A549 (cell line): ENCODE measurements around the gene MYH16. TPM values are rescaled to one million over a fixed set of nuclear protein-coding genes. Genes with fewer than 3 reads are reported as not detected.
A peak's percentile ranks its signal among the peaks of the same experiment; 100 is the strongest.

Source experiments
- ATAC-seq, 2 experiments: fragments of 200-7000 bp in 1 of 2; fragments of >200 bp in 1 of 2; cut with Nextera tagmentation in 1 of 2; cut with Tn5 transposase in 1 of 2; 3 replicates each; pipeline versions ENCODE4 v1.8.0 to v1.9.1; 2018 to 2020; ENCODE audit warnings: mild to moderate bottlenecking in 1 of 2, moderate library complexity in 1 of 2
- CTCF ChIA-PET: fragments of 300-600 bp; sonication (Branson Sonifier 250); formaldehyde crosslinking; extraction: SDS; loops from one replicate; lab custom pipeline; 2021; ENCODE audit warnings: antibody characterized with exemption, inconsistent platforms; lab: Yijun Ruan, JAX
- POLR2A ChIA-PET: fragments of 350-600 bp; formaldehyde crosslinking; extraction: SDS; loops from one replicate; lab custom pipeline; 2021; ENCODE audit warnings: antibody characterized with exemption, inconsistent platforms; lab: Yijun Ruan, JAX
- DNase-seq, 2 experiments: peaks; one replicate each; pipeline versions ENCODE4 v3.0.0 to v3.0.0-alpha.2; 2011 to 2016; ENCODE audit warnings: low read depth in 1 of 2, low spot score in 1 of 2
- FAIRE-seq: peaks from 2 replicates; lab custom pipeline; 2011; peaks lifted over from hg19 to GRCh38; lab: Jason Lieb, UNC
- H3K27ac ChIP-seq, 2 experiments: fragments of >200 bp; sonication (Bioruptor Twin); formaldehyde crosslinking; 3 replicates each; pipeline ENCODE4 v1.5.1; 2016 to 2017
- H3K4me1 ChIP-seq: fragments of >200 bp; sonication (Bioruptor Twin); formaldehyde crosslinking; 3 replicates; pipeline ENCODE4 v1.6.1; 2016
- H3K4me2 ChIP-seq: fragments of >200 bp; sonication (Bioruptor Twin); formaldehyde crosslinking; 3 replicates; pipeline ENCODE4 v1.6.1; 2016
- H3K4me3 ChIP-seq: fragments of >200 bp; sonication (Bioruptor Twin); formaldehyde crosslinking; 3 replicates; pipeline ENCODE4 v1.5.1; 2016
- H3K9me3 ChIP-seq: fragments of >200 bp; sonication (Bioruptor Twin); formaldehyde crosslinking; 3 replicates; pipeline ENCODE4 v1.6.1; 2016
- CBX8 ChIP-seq: fragments of 200-600 bp; sonication (generic); IDR thresholded peaks from 2 replicates; pipeline ENCODE4 v1.6.1; 2016
- CEBPB ChIP-seq, 2 experiments: fragments of >200 bp in 1 of 2; sonication (Bioruptor Twin) in 1 of 2; formaldehyde crosslinking in 1 of 2; IDR thresholded peaks; 2 replicates each; pipeline ENCODE4 v1.6.1; 2012 to 2016
- CHD2 ChIP-seq: fragments of 150-350 bp; IDR thresholded peaks from 2 replicates; pipeline ENCODE4 v1.6.1; 2014; ENCODE audit warnings: low read length; ENCODE audit not compliant: partially characterized antibody
- CHD4 ChIP-seq: fragments of 200-600 bp; sonication (generic); IDR thresholded peaks from 2 replicates; pipeline ENCODE4 v1.6.1; 2016; ENCODE audit warnings: antibody characterized with exemption, mild to moderate bottlenecking, borderline replicate concordance
- CTCF ChIP-seq: fragments of >200 bp; sonication (Bioruptor Twin); formaldehyde crosslinking; IDR thresholded peaks from 3 replicates; pipeline ENCODE4 v1.5.1; 2016
- EHF ChIP-seq: fragments of 250-450 bp; sonication (Bioruptor Pico); IDR thresholded peaks from 2 replicates; pipeline ENCODE4 v1.5.0; 2020; ENCODE audit warnings: mild to moderate bottlenecking
- EHMT2 ChIP-seq: fragments of 200-600 bp; sonication (generic); IDR thresholded peaks from 2 replicates; pipeline ENCODE4 v1.6.1; 2016; ENCODE audit warnings: antibody characterized with exemption, low read depth, mild to moderate bottlenecking, moderate library complexity
- EP300 ChIP-seq, 2 experiments: fragments of >200 bp; sonication (Bioruptor Twin); formaldehyde crosslinking; IDR thresholded peaks; 2 replicates in 1 of 2; 3 replicates in 1 of 2; pipeline ENCODE4 v1.6.1; 2016 to 2017
- ESRRA ChIP-seq: fragments of 150-350 bp; IDR thresholded peaks from 2 replicates; pipeline ENCODE4 v1.6.1; 2014; ENCODE audit warnings: mild to moderate bottlenecking, low read length, borderline replicate concordance
- FOSL2 ChIP-seq, 2 experiments: fragments of 450-650 bp in 1 of 2; fragments of >200 bp in 1 of 2; sonication (Bioruptor Twin) in 1 of 2; formaldehyde crosslinking; IDR thresholded peaks; 2 replicates each; pipeline versions ENCODE4 v1.5.0 to v1.6.1; 2016 to 2020; ENCODE audit warnings: mild to moderate bottlenecking in 1 of 2, moderate library complexity in 1 of 2
- HOXB13 ChIP-seq: fragments of 250-450 bp; sonication (Bioruptor Pico); IDR thresholded peaks from 2 replicates; pipeline ENCODE4 v1.5.0; 2020; ENCODE audit warnings: low read depth, mild to moderate bottlenecking, moderate library complexity
- HOXB5 ChIP-seq: fragments of 250-450 bp; sonication (Bioruptor Pico); IDR thresholded peaks from 2 replicates; pipeline ENCODE4 v1.5.0; 2020; ENCODE audit warnings: mild to moderate bottlenecking, moderate library complexity
- JUNB ChIP-seq: fragments of >200 bp; sonication (Bioruptor Twin); formaldehyde crosslinking; IDR thresholded peaks from 2 replicates; pipeline ENCODE4 v1.6.1; 2016
- KDM1A ChIP-seq: fragments of 200-600 bp; sonication (generic); IDR thresholded peaks from 2 replicates; pipeline ENCODE4 v1.6.1; 2016; ENCODE audit warnings: low read depth, mild to moderate bottlenecking
- MAX ChIP-seq: IDR thresholded peaks from 2 replicates; pipeline ENCODE4 v1.6.1; 2012
- MYC ChIP-seq: IDR thresholded peaks from 2 replicates; pipeline ENCODE4 v1.6.1; 2012; ENCODE audit warnings: mild to moderate bottlenecking, inconsistent platforms, low read length, improper control_type of control experiment, borderline replicate concordance
- NR3C1 ChIP-seq: fragments of >200 bp; sonication (Bioruptor Twin); formaldehyde crosslinking; IDR thresholded peaks from 3 replicates; pipeline ENCODE4 v1.6.1; 2017
- PHF8 ChIP-seq: fragments of 200-600 bp; sonication (generic); IDR thresholded peaks from 2 replicates; pipeline ENCODE4 v1.6.1; 2016; ENCODE audit warnings: low read depth, mild to moderate bottlenecking, antibody characterized with exemption, moderate library complexity, borderline replicate concordance
- RAD21 ChIP-seq, 2 experiments: fragments of >200 bp in 1 of 2; sonication (Bioruptor Twin) in 1 of 2; formaldehyde crosslinking in 1 of 2; IDR thresholded peaks in 1 of 2; conservative IDR thresholded peaks in 1 of 2; 2 replicates in 1 of 2; 3 replicates in 1 of 2; pipeline ENCODE4 v1.6.1; 2012 to 2018; ENCODE audit warnings: inconsistent platforms in 1 of 2
- TP53 ChIP-seq: fragments of 250-450 bp; sonication (Bioruptor Pico); IDR thresholded peaks from 2 replicates; pipeline ENCODE4 v1.5.0; 2021; ENCODE audit warnings: mild to moderate bottlenecking, moderate library complexity
- ZFP36 ChIP-seq: fragments of 450-650 bp; IDR thresholded peaks from 2 replicates; pipeline ENCODE4 v1.6.1; 2014; ENCODE audit warnings: borderline replicate concordance; ENCODE audit not compliant: partially characterized antibody
- ZSCAN20 ChIP-seq: fragments of 250-450 bp; sonication (Bioruptor Pico); IDR thresholded peaks from 2 replicates; pipeline ENCODE4 v1.8.0; 2022; ENCODE audit warnings: mild to moderate bottlenecking, moderate library complexity
- WGBS: methylation state at CpG from one replicate; pipeline ENCODE4 v1.1.6; 2017; ENCODE audit errors: missing lambda C conversion rate; 5-methylcytosine and 5-hydroxymethylcytosine counted together
- polyA plus RNA-seq, 4 experiments: library from polyadenylated mRNA; depleted of rRNA in 3 of 4; stranded (reverse); fragments of >200 nt; fragmentation: RNase III in 1 of 4; extraction: RNeasy Plus Mini Kit Qiagen cat#74134 plus additional on column Dnase treatment in 1 of 4; gene quantifications; 2 replicates in 3 of 4; 3 replicates in 1 of 4; pipeline ENCODE4 v1.2.3, GENCODE V29; 2011 to 2017
- TF ChIP-seq, protein P1 (sequence below): fragments of 150-350 bp; IDR thresholded peaks from 2 replicates; pipeline ENCODE4 v1.6.1; 2014; ENCODE audit warnings: low read depth, mild to moderate bottlenecking, low read length

MYH16 gene
- polyA plus RNA-seq, 2 of the 4 experiments (the other 2 are of a cell fraction), result 0.28 to 0.31 TPM

- Histone ChIP-seq H3K4me3 (no peak overlapping the region), H3K9me3 (no peaks in the 10 kb centered on the region)
- CTCF ChIA-PET, result no interaction called here
- TF ChIP-seq CEBPB (IDR thresholded peaks at IDR 0.05) (0 out of 4 replicates have a peak, but pooled peaks of 1 of the 2 experiments have one; percentile 26), FOSL2 (IDR thresholded peaks at IDR 0.05) (no peak), FOSL2 (CRISPR knock-in tag; IDR thresholded peaks at IDR 0.05) (no peak)
- TF ChIP-seq, all 56 proteins: peak for 1
- POLR2A ChIA-PET, result no interaction called here
- no peak for FAIRE-seq
- DNase-seq, result no peak
- ATAC-seq, result no peak
- no peaks in the 10 kb centered on the region for H3K4me1 ChIP-seq
- no peak overlapping the region for H3K27ac ChIP-seq
- WGBS, result 90% methylated on average over 4 of the region's 4 CpGs
- no peak overlapping the region for H3K4me2 ChIP-seq
These were observed 30.0 kb upstream of the MYH16 start for GRCh38 chr7:99242682-99243081.

DNA sequence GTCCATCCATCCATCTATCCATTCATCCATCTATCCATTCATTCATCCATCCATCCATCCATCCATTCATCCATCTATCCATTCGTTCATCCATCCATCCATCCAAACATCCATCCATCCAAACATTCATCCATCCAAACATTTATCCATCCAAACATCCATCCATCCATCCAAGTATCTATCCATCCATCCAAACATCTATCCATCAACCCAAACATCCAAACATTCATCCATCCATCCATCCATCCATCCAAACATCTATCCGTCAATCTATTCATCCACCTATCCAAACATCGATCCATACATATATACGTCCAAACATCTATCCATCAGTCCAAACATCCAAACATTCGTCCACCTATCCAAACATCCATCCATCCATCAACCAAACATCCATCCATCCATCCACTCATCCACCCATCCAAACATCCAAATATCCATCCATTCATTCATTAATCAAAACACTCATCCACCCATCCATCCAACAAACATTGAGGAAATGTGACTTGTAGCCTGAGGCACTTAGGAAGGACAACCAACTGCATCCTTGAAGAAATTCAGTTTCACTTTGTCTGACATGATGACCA is 28.8 kb upstream of the MYH16 start:
- no peak overlapping the region for H3K4me2 ChIP-seq
- DNase-seq (no peak), ATAC-seq (no peak), FAIRE-seq (no peak)
- no peaks in the 10 kb centered on the region for H3K9me3 ChIP-seq
- no peak for TF ChIP-seq ESRRA
- TF ChIP-seq ZFP36, result no peak
- TF ChIP-seq MAX, result no peak
- no peak for TF ChIP-seq CHD4
- no peak for TF ChIP-seq ZSCAN20 (CRISPR knock-in tag)
- TF ChIP-seq CHD2, result no peak
- no peak for TF ChIP-seq JUNB
- TF ChIP-seq, all 56 proteins: peak for 0
- Histone ChIP-seq H3K27ac (no peak overlapping the region), H3K4me1 (no peaks in the 10 kb centered on the region), H3K4me3 (no peak overlapping the region)
- 68% methylated on average over 5 of the region's 5 CpGs for WGBS
- ChIA-PET CTCF (no interaction called here), POLR2A (no interaction called here)

- CTCF ChIA-PET, result no interaction called here
- no peak for DNase-seq
These were observed 27.7 kb upstream of the MYH16 start for GRCh38 chr7:99244939-99245338.

More at GRCh38 chr7:99244939-99245338, 27.7 kb upstream of the MYH16 start:
- Histone ChIP-seq H3K4me2 (no peak overlapping the region), H3K9me3 (no peaks in the 10 kb centered on the region), H3K4me1 (no peaks in the 10 kb centered on the region), H3K27ac (no peak overlapping the region), H3K4me3 (no peak overlapping the region)
- TF ChIP-seq HOXB5 (CRISPR knock-in tag) (no peak), CBX8 (no peak), HOXB13 (CRISPR knock-in tag) (no peak), CTCF (no peak), EP300 (IDR thresholded peaks at IDR 0.05) (no peak), CEBPB (IDR thresholded peaks at IDR 0.05) (no peak), EHF (CRISPR knock-in tag) (no peak), KDM1A (no peak), EHMT2 (no peak), JUNB (no peak), TP53 (CRISPR knock-in tag) (no peak), PHF8 (no peak), FOSL2 (IDR thresholded peaks at IDR 0.05) (no peak), FOSL2 (CRISPR knock-in tag; IDR thresholded peaks at IDR 0.05) (no peak), NR3C1 (no peak), MYC (no peak), RAD21 (conservative IDR thresholded peaks at IDR 0.05 in 1 of 2, IDR thresholded peaks at IDR 0.05 in 1 of 2) (no peak)
- TF ChIP-seq, protein P1, sequence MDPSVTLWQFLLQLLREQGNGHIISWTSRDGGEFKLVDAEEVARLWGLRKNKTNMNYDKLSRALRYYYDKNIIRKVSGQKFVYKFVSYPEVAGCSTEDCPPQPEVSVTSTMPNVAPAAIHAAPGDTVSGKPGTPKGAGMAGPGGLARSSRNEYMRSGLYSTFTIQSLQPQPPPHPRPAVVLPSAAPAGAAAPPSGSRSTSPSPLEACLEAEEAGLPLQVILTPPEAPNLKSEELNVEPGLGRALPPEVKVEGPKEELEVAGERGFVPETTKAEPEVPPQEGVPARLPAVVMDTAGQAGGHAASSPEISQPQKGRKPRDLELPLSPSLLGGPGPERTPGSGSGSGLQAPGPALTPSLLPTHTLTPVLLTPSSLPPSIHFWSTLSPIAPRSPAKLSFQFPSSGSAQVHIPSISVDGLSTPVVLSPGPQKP, result no peak
- POLR2A ChIA-PET, result no interaction called here
- FAIRE-seq, result no peak
- WGBS, result 37% methylated on average over 3 of the region's 3 CpGs
- no peak; a peak in 2 of 6 replicates for ATAC-seq
